ENCODE data around the gene TBPL1.

Gene TBPL1

DNA sequence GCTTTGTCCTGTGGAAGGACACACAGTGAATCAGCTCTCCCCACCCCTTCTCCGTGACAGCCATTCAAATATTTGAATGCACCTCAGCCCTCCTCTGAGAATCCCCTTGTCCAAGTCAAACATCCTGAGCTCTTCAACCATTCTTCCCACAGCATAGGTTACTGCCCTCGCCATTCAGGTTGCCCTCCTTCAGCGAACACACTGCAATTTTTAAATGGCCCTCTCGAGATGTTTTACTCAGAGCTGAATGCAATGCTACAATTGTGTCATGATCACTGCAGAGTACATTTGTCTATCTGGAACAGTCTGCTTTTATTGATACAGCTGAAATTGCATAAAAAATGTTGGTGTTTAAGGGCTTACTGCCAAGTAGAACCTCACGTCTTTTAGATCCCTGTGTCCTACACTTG, 50.5 kb downstream of the TBPL1 start:
- TF ChIP-seq CTCF (IDR thresholded peaks at IDR 0.05; ENCODE audit: extremely low read depth, missing control alignments): no peak
- DNase-seq (ENCODE audit: low spot score): no peak

- DNase-seq (ENCODE audit: low spot score): no peak
- TF ChIP-seq CTCF (IDR thresholded peaks at IDR 0.05; ENCODE audit: extremely low read depth, missing control alignments): no peak
Measured at GRCh38 chr6:134004714-134005113, 51.7 kb downstream of the TBPL1 start.

DNA sequence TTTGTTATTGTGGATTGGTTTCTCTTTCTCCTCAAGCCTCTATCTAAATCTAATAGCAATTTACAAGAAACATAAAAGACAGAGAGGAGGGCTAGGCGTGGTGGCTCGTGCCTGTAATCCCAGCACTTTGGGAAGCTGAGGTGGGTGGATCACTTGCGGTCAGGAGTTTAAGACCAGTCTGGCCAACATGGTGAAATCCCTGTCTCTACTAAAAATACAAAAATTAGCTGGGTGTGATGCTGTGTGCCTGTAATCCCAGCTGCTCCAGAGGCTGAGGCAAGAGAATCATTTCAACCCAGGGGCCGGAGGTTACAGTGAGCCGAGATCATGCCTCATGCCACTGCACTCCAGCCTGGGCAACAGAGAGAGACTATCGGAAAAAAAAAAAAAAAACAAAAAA, 52.8 kb downstream of the TBPL1 start:
- TF ChIP-seq CTCF (IDR thresholded peaks at IDR 0.05; ENCODE audit: extremely low read depth, missing control alignments): no peak
- DNase-seq (ENCODE audit: low spot score): no peak

DNA sequence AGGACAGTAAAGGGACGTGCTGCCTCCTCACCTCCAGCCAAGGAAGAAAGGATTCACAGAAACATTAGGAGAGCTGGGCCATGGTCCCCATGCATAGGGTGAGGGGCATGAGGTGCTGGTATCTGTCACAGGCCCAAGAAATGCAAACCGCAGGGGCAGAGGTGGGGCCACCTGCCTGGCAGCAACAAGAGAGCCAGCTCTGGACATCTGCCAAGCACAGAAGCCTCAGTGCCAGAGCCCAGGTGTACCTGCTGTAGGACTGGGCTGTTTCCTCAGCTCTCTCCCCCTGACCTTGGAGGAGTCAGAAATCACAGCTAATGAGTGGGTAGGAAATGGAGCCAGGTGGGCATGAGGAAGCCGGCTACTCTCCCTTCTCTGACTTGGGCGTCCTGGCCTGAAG, 54.1 kb downstream of the TBPL1 start:
- TF ChIP-seq CTCF (IDR thresholded peaks at IDR 0.05; ENCODE audit: extremely low read depth, missing control alignments): no peak
- no peak for DNase-seq (ENCODE audit: low spot score)

GRCh38 chr6:134009876-134010275, 56.9 kb downstream of the TBPL1 start:
- no peak for DNase-seq (ENCODE audit: low spot score)
- no peak for TF ChIP-seq CTCF (IDR thresholded peaks at IDR 0.05; ENCODE audit: extremely low read depth, missing control alignments)

GRCh38 chr6:134010400-134010799, 57.4 kb downstream of the TBPL1 start:
- no peak for TF ChIP-seq CTCF (IDR thresholded peaks at IDR 0.05; ENCODE audit: extremely low read depth, missing control alignments)

DNA sequence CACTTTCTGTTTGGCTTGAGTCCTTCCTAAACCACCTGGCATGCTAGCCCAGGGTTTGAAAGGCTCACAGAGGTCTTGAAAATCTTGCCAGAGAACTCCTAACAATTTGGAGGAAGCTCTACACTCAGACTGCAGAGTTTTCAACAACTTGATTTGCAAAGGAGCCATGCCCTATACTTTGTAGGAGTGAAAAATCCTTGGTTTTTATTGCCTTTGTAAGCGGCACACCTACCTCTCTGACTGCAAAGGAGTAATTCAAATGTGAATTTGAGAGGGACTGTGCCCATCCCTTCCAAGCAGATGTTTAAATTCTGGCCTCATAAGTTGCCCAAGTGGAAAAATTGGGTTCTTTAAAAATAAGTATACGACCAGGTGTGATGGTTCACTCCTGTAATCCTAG, 58.0 kb downstream of the TBPL1 start:
- no peak for TF ChIP-seq CTCF (IDR thresholded peaks at IDR 0.05; ENCODE audit: extremely low read depth, missing control alignments)

More at GRCh38 chr6:134010400-134010799, 57.4 kb downstream of the TBPL1 start:
- DNase-seq (ENCODE audit: low spot score): no peak

More for the DNA sequence above, 58.0 kb downstream of the TBPL1 start:
- no peak for DNase-seq (ENCODE audit: low spot score)
